T-helper 2 cell (primary cell): ENCODE results near the gene LFNG.
A peak's percentile ranks its signal among the peaks of the same experiment; 100 is the strongest.

Source experiments
- DNase-seq, 5 experiments: peaks; one replicate each; pipeline versions ENCODE4 v3.0.0 to v3.0.0-alpha.2; 2012 to 2022

LFNG gene

GRCh38 chr7:2518737-2519118, 846 bp upstream of the LFNG start:
- DNase-seq, result no peak

GRCh38 chr7:2520131-2520760, 672 bp downstream of the LFNG start:
- DNase-seq, result peak in 1 of 5 experiments; percentile 52

DNA sequence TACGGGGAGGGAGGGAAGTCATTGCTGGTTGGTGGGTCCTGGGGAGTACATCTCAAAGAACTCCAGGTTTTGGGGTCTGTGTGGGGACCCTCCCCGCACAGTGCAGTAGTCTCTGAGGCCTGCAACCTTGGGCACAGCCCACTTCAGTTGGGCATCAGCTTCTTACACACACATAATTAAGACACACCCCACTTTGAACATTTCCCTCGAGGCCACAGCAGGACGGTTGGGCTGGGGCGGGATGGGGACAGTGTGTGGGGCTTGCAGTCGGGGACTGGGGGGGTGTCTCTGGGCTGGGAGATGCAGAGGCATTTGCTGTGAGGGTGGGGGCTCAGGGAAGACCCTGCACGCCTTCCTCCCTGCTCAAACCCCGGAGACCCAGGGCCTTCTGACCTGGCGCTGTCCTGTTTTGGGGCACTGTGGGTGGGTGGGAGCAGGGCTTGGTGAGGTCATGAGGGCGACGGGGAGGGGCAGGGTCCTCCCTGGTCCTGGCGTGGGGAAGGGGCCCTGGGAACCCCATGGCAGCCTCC, 1.3 kb downstream of the LFNG start:
- DNase-seq, result peak in 1 of 5 experiments; percentile 62

GRCh38 chr7:2521341-2521745, 1.8 kb downstream of the LFNG start:
- DNase-seq, result no peak

GRCh38 chr7:2521952-2522591, 2.5 kb downstream of the LFNG start:
- DNase-seq, result peak in 4 of 5 experiments; percentile 52 to 88 (median 72)

- DNase-seq, result peak in 1 of 5 experiments; percentile 50
Measured at GRCh38 chr7:2522780-2523433, 3.3 kb downstream of the LFNG start.

DNA sequence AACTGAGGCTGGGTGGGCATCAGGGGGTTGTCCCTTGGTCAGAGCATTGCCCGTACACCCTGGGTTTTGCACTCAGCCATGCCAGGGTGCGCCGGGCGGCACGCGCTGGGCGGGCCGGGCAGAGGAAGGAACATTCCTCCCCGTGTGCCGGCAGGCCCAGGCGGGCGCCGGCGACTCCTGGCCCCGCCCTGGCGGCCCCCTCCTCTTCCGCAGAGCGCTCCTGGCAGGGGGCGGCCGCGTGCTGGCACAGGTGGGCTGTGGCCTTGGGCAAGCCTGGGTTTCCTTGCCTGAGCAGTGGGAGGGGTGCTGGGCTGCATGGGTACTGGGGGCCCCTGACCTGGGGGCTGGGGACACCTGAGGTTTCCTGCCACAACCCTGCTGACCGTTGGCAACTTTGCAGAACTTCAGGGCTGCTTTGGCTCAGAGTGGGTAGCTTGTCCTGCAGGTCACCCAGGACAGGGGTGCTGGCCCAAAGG, 3.9 kb downstream of the LFNG start:
- no peak for DNase-seq

DNA sequence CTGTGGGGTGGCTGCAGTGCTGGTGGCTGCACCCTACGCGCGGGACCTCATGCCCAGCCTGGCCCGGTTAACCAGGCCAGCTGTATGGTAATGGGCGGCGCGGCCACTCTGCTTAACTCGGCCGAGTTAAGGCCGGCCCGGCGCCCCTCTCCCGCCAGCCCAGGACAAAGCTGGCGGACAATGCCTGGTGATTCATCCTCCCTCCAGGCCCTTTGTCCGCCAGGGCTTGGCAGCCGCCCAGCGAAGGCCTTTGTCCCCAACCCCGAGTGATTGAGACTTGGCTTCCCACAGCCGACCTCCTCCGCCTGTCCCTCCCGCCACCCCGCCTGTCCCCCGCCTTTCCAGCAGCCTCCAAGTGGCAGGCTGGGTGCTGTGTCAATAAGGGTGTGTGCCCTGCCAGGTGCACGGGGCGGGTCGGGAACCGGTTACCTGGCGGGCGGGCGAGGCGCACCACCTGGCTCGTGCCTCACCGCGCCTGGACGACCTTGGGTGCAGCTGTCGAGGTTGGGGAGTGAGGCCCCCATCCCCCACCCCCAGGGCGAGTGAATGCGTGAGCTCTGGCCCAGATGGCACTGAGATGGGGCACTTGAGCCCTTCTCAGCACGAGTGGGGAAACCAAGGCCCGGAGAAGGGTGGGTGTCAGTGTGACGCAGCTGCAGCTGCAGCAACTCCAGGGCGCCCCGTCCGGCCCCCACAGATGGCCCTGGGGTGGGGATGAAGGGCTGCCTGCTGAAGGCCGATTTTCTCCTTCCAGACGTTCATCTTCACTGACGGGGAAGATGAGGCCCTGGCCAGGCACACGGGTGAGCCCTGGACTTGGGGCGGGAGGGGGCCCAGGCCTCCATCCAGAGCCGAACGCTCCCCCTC, 4.6 kb downstream of the LFNG start:
- no peak for DNase-seq

DNA sequence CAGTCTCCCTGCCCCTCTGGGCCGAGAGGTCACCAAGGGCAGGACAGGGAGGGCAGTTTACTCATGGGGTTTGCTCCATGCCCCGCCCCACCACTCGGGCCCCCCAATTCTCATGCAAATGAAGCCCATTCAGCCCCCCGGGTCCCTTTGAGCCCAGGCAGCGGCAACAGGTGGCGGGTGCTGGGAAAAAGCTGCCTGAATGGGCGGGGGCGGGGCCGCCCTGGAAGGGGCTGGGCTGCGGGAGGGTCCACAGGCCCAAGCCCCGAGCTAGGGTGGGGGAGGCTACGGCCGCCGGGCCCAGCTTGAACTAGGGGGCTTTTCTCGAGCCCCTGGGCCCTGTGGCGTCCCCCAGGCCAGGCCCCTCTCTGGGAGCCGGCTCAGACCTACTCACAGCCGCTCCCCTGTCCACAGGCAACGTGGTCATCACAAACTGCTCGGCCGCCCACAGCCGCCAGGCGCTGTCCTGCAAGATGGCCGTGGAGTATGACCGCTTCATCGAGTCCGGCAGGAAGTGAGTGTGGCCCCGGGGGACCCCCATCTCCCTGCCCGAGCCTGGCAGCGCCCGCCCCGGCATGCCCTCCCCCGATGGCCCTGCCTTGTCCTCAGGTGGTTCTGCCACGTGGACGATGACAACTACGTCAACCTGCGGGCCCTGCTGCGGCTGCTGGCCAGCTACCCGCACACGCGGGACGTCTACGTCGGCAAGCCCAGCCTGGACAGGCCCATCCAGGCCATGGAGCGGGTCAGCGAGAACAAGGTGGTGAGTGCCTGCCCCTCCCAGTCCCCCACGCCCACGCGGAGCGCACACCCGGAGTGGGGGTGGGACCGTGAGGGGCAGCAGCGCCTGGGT, 5.5 kb downstream of the LFNG start:
- DNase-seq, result no peak

- DNase-seq, result no peak
Measured at GRCh38 chr7:2525658-2526630, 6.4 kb downstream of the LFNG start.

DNA sequence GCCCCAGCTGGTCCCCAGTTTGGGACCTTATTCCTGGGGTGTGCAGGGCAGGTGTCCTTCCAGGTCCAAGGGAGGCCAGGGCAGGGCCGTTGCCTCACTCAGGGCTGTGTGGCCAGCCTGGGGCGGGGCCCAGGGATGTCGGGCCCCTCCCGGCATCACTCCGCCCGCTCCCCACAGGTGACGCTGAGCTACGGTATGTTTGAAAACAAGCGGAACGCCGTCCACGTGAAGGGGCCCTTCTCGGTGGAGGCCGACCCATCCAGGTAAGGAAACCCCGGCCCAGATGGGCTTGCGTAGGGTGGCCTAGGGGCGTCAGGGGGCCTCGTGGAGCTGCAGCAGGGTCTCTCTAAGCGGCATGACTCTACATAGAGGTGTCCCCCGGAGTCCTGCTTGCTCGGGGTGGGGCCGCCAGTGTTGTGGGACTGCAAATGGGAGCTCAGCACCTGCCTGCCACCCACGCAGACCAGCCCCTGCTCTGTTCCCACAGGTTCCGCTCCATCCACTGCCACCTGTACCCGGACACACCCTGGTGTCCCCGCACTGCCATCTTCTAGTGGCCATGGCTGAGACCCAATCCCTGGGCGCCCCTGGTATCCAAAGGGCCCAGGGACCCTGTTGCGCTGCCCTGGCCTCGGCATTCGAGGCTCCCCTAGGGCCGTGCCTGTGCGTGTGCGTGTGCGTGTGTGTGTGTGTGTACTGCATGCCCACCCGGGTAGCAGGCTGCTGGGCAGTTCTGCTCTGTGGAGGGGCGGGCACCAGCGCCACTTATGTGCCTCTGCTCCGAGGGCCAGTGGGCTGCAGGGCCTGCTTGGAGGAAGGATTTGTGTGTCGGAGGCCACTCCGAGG, 7.3 kb downstream of the LFNG start:
- DNase-seq, result no peak

DNA sequence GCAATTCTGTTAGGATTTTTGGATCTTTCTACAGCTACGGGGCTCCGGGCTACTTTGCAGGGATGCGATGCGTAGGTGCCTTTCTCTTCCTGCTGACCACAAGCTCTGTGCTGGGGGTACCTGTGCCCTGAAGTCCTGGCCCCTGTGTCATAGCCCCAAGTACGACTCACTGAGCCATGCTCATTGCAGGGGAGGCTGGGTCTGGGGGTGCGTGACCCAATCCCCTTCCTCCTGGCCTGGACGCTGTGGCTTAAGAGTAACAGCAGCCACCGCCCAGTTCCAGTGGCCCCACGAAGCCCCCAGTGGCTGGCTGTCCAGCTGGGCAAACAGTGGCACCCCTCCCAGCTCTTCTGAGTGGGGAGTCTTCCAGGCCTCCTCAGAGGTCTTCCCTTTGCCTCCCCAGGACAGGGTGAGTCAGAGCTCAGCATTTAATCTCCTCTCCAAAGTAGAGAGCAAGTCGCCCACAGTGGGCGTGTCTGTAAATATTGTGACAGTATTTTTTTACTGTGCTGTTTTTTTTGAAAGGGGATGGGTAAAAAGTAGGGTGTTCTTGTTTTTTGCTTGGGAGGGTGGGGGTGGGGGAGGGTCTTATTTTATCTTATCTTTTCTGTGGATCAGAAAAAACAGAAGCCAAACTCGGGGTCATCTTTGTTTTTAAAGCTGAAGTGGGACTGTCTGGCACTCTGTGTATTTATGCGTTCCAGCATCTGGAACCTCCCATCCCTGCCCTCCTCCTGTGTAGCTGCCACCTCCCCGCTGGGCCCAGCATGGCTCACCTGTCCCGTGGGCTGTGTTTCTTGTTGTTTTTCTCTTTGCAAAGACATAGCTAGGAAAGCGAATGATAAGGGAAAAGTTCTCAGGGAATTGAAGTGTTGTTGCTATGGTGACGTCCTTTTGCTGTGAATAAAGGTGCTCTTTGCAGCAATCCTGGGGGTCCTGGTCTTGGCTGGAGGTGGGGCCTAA, 8.2 kb downstream of the LFNG start:
- peak in 2 of 5 experiments; percentile 41 to 72 for DNase-seq

GRCh38 chr7:2528481-2529095, 9.0 kb downstream of the LFNG start:
- DNase-seq, result no peak

DNA sequence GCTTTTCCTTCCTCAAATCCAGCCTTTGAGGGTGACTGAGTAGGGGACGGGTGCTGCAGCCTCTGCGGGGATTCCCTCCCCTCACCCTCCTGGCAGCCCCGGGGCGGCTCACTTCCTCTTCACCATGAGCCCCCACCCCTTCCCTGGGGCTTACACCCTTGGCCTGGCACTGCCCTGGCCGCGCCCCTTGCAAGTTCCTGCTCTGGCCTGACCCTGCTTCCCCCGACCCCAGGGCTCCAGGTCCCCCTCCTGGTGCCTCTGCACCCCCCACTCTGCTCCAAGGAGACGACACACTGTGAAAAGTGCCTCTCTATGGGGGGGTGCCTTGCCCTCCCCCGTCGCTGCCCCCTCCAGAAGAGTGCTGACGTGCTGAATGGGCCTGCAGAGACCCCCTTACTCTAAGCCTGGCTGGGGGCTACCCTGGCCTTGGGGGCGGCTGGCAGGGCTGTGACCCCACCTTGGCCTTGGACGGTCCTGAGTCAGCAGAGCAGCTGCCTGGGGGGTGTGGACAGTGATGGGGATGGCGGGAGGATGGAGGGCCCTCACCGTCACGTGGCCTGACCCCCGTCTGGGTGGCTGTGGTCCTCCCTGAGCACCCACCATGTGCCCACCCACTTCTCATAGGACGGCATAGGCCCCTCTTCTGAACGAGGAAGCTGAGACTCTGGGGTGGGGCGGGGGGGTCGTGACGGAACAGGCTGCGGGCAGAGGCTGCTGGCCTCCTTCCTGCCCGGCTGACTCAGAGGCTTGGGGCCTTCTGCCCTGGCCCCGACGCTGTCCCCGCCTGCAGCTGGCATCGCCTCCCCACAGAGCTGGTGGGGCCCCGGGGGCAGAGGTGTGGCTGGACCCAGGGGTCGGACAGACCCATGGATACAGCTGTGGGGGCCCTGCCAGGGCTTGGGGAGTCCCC, 9.8 kb downstream of the LFNG start:
- peak in 4 of 5 experiments; percentile 31 to 84 (median 58) for DNase-seq

DNA sequence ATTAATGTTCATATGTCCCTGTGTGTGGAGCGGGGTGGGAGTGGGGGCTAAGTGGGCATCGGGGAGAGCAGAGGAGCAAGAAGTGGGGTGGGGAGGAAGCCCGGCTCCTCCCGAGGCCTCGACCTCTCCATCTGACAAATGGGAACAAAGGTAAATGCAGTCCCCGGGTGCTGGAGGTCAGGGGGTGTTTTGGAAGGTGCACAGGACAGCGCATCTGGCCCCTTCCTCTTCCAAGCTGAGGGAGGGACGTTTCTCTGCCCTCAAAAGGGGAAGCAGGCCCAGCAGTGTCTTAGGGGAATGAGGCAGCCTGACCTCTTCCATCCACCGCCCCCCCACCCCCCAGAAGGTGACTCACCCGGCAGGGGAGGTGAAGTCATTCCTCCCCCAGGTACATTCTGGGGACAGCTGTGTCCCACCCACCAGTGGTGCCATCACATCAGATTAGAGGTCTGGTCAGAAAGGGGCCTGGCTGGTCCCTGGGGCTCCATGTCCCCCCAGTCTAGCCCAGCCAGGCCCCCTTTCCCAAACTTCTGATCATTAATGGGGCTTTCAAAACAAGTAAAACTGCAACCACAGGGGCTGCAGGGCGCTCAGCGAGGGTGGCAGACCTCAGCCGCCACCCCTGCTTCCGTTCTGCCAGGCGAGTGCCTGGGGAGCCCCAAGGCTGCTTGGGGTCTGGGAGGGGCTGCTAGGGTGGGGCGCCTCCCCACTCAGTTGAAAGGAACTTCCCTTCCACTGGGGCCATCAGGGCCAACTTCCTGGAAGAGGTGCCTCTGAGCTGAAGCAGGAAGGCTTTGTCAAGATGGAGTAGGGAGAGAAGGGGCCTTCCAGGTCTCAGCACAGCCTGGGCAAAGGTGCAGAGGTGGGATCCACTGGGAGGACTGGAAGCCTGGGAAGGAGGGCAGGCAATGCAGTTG, 10.8 kb downstream of the LFNG start:
- peak; percentile 39 to 93 (median 74) for DNase-seq
